ENCODE measurements around the gene COL4A3. TPM values are rescaled to one million over a fixed set of nuclear protein-coding genes. Genes with fewer than 3 reads are reported as not detected.

Gene COL4A3
- 0.54 to 1.6 TPM (median 0.80 TPM) in 5 replicates for total RNA-seq (2022; extraction: Qiagen RNA extraction)

DNA sequence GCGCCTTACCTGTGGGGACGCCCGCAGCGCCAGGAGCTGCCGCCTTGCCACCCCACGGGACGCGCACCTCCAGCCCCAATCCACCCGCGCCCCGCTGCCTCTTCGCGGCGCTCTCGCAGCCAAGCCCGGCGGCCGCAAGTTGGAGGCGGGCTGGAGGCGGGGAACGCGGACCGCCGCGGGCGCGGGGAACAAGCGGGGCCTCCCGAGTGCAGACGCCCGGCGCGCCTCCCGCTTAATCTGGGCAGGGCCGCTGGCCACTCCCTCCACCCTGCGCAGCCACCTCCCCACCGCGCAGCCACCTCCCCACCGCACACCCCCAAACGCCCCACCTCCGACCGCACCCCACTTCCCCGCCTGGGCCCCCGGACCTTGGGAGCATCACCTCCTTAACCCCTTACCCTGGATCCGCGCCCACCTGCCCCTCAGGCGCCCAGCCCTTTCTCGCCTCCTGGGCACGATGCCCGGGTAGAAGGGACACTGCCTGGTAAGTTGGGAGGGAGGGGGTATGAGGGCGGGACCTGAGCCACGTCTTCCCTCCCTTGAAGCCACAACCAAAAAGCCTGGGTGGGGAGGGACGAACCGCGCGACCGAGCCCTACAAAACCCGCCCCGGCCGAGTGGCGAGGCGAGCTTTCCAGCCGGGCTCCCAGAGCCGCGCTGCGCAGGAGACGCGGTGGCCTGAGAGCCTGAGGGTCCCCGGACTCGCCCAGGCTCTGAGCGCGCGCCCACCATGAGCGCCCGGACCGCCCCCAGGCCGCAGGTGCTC, at the start of gene COL4A3, which contains the start of gene COL4A4:
Gene COL4A3, plus strand, starts transcription at position 627 of the 765 bp plus-strand sequence. Its CDS starts 103 bp downstream, at position 730.
Gene COL4A4, minus strand, starts transcription at position 208 of the 765 bp plus-strand sequence. CDS start 16,722 bp downstream, outside the sequence.

DNA sequence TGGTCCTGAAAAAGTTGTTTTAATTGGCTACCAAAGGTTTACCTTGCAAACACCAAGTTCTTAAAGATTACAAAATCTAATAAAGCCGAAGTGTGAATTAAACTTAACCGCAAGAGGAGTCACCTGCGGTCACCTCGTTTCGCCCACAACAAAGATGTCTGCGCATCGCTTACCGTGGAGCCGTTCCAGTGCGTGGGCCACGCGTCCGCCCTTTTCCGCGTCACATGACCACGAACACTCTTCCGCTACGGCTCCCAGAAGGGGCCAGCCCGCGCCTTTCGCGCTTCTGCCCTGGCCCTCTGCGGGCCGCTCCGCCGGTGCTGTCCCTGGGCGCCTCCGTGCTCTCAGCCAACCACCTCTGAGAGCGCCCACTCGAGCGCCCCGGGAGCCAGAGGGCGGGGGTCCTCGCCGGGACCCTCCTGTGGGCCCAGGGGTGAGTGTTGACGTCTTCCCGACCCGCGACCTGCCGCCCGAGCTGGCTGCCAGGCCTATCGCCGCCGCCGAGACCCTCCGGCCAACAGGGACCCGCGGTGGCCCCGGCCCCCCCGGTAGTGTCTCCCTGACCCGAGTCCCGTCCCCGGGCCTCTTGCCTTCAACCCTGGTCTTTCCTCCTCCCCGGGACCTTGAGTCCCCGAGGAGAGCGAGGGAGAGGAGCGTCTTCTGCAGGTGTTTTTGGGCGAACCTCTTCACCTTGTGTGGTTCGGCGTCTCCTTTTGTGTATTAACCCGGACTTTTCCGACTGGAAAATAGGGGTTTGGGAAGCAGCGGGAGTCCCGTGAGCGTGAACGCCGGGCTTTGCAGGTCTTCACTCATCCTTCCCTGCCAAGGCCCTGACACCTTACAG, 160.8 kb downstream of the COL4A3 start, which contains the start of gene MFF:
Gene MFF, plus strand, starts transcription at position 257 of the 844 bp plus-strand sequence. CDS start 5,415 bp downstream, outside the sequence.

Other genes with a start within 250 kb of the COL4A3 start
- gene COL4A4, start 419 bp upstream of the COL4A3 start, total RNA-seq (2022; extraction: Qiagen RNA extraction) = 1.1 to 2.5 TPM (median 1.7 TPM) in 5 replicates
- gene MFF, start 160.6 kb downstream of the COL4A3 start, total RNA-seq (2022; extraction: Qiagen RNA extraction) = 97.7 to 123 TPM (median 102 TPM) in 5 replicates
- 7.5 to 8.8 TPM (median 7.6 TPM) in 5 replicates for gene TM4SF20, start 214.7 kb downstream of the COL4A3 start, total RNA-seq (2022; extraction: Qiagen RNA extraction)
- gene SCYGR1, start 223.3 kb downstream of the COL4A3 start, total RNA-seq (2022; extraction: Qiagen RNA extraction) = not detected in 5 replicates